ENCODE results near the gene SERPINF2.

The SERPINF2 gene

GRCh38 chr17:1724351-1724868 lies 18.3 kb upstream of the SERPINF2 start, which contains the start of gene WDR81:
TSS of gene WDR81 (plus strand) at chr17:1724704. CDS start at chr17:1724960, 256 bp downstream.
- peaks cover 75% of the 10 kb centered on the region for H3K4me1 Mint-ChIP-seq (ENCODE audit: low read depth)
- H3K9me3 Mint-ChIP-seq: no peaks in the 10 kb centered on the region
- H3K4me3 Mint-ChIP-seq: peak within 1 kb of the TSS; percentile 88
- H3K27me3 Mint-ChIP-seq: no peaks in the 10 kb centered on the region
- intact Hi-C loops (cut with micrococcal nuclease): no loop called here
- H3K36me3 Mint-ChIP-seq (ENCODE audit: low read depth): peaks cover 47% of the 10 kb centered on the region
- H3K27ac Mint-ChIP-seq: peak within 1 kb of the TSS; percentile 88

GRCh38 chr17:1724869-1725641 lies 17.6 kb upstream of the SERPINF2 start:
- Mint-ChIP-seq H3K36me3 (ENCODE audit: low read depth) (peaks cover 53% of the 10 kb centered on the region), H3K27me3 (no peaks in the 10 kb centered on the region), H3K27ac (peak overlapping the region; percentile 88), H3K9me3 (no peaks in the 10 kb centered on the region), H3K4me1 (ENCODE audit: low read depth) (peaks cover 82% of the 10 kb centered on the region), H3K4me3 (peak overlapping the region; percentile 88)
- intact Hi-C loops (cut with micrococcal nuclease): loop anchor here (5.0 kb wide), 1 partner anchor 37 kb away; the partner anchor contains the start of gene SERPINF1

GRCh38 chr17:1725642-1726511 lies 16.8 kb upstream of the SERPINF2 start:
- intact Hi-C loops (cut with micrococcal nuclease): loop anchor here (5.0 kb wide), 1 partner anchor 36 kb away; the partner anchor contains the start of gene SERPINF1
- H3K4me1 Mint-ChIP-seq (ENCODE audit: low read depth): peaks cover 82% of the 10 kb centered on the region

GRCh38 chr17:1726626-1727257 lies 15.9 kb upstream of the SERPINF2 start:
- H3K36me3 Mint-ChIP-seq (ENCODE audit: low read depth): peaks cover 70% of the 10 kb centered on the region
- no peaks in the 10 kb centered on the region for H3K9me3 Mint-ChIP-seq
- no peaks in the 10 kb centered on the region for H3K27me3 Mint-ChIP-seq
- H3K4me1 Mint-ChIP-seq (ENCODE audit: low read depth): peaks cover 84% of the 10 kb centered on the region
- H3K27ac Mint-ChIP-seq: peak overlapping the region; percentile 46
- intact Hi-C loops (cut with micrococcal nuclease): loop anchor here (5.0 kb wide), 1 partner anchor 36 kb away; the partner anchor contains the start of gene SERPINF1
- H3K4me3 Mint-ChIP-seq: peak overlapping the region; percentile 88

More at GRCh38 chr17:1725642-1726511, 16.8 kb upstream of the SERPINF2 start:
- H3K4me3 Mint-ChIP-seq: peak overlapping the region; percentile 88
- peak overlapping the region; percentile 88 for H3K27ac Mint-ChIP-seq
- H3K36me3 Mint-ChIP-seq (ENCODE audit: low read depth): peaks cover 61% of the 10 kb centered on the region
- no peaks in the 10 kb centered on the region for H3K27me3 Mint-ChIP-seq
- H3K9me3 Mint-ChIP-seq: no peaks in the 10 kb centered on the region

- peak overlapping the region; percentile 86 for H3K27ac Mint-ChIP-seq
- H3K36me3 Mint-ChIP-seq (ENCODE audit: low read depth): peaks cover 76% of the 10 kb centered on the region
- H3K9me3 Mint-ChIP-seq: no peaks in the 10 kb centered on the region
- peaks cover 81% of the 10 kb centered on the region for H3K4me1 Mint-ChIP-seq (ENCODE audit: low read depth)
- peak overlapping the region; percentile 75 for H3K4me3 Mint-ChIP-seq
- intact Hi-C loops (cut with micrococcal nuclease): loop anchor here (5.0 kb wide), 1 partner anchor 35 kb away; the partner anchor contains the start of gene SERPINF1
- H3K27me3 Mint-ChIP-seq: no peaks in the 10 kb centered on the region
Observed at GRCh38 chr17:1727258-1727789, 15.3 kb upstream of the SERPINF2 start.

- peak overlapping the region; percentile 75 for H3K4me3 Mint-ChIP-seq
- H3K27me3 Mint-ChIP-seq: no peaks in the 10 kb centered on the region
- H3K36me3 Mint-ChIP-seq (ENCODE audit: low read depth): peaks cover 83% of the 10 kb centered on the region
- no peaks in the 10 kb centered on the region for H3K9me3 Mint-ChIP-seq
- H3K4me1 Mint-ChIP-seq (ENCODE audit: low read depth): peaks cover 81% of the 10 kb centered on the region
- intact Hi-C loops (cut with micrococcal nuclease): loop anchor here (5.0 kb wide), 1 partner anchor 34 kb away; the partner anchor contains the start of gene SERPINF1
- H3K27ac Mint-ChIP-seq: peak overlapping the region; percentile 86
Observed at GRCh38 chr17:1727876-1728630, 14.6 kb upstream of the SERPINF2 start.

GRCh38 chr17:1729966-1730325 lies 12.7 kb upstream of the SERPINF2 start:
- H3K4me3 Mint-ChIP-seq: peak overlapping the region; percentile 75
- no peaks in the 10 kb centered on the region for H3K27me3 Mint-ChIP-seq
- intact Hi-C loops (cut with micrococcal nuclease): loop anchor here (5.0 kb wide), 1 partner anchor 32 kb away; the partner anchor contains the start of gene SERPINF1
- H3K4me1 Mint-ChIP-seq (ENCODE audit: low read depth): peaks cover 89% of the 10 kb centered on the region
- H3K9me3 Mint-ChIP-seq: no peaks in the 10 kb centered on the region
- H3K27ac Mint-ChIP-seq: peak overlapping the region; percentile 86
- peaks cover 100% of the 10 kb centered on the region for H3K36me3 Mint-ChIP-seq (ENCODE audit: low read depth)

GRCh38 chr17:1730326-1731193 lies 12.1 kb upstream of the SERPINF2 start:
- peak overlapping the region; percentile 86 for H3K27ac Mint-ChIP-seq
- peaks cover 90% of the 10 kb centered on the region for H3K4me1 Mint-ChIP-seq (ENCODE audit: low read depth)
- H3K36me3 Mint-ChIP-seq (ENCODE audit: low read depth): peaks cover 100% of the 10 kb centered on the region
- no peaks in the 10 kb centered on the region for H3K9me3 Mint-ChIP-seq
- H3K27me3 Mint-ChIP-seq: no peaks in the 10 kb centered on the region
- H3K4me3 Mint-ChIP-seq: no peak overlapping the region
- intact Hi-C loops (cut with micrococcal nuclease): no loop called here

GRCh38 chr17:1731194-1731506 lies 11.5 kb upstream of the SERPINF2 start:
- Mint-ChIP-seq H3K27ac (peak overlapping the region; percentile 86), H3K4me1 (ENCODE audit: low read depth) (peaks cover 90% of the 10 kb centered on the region), H3K9me3 (no peaks in the 10 kb centered on the region), H3K4me3 (no peak overlapping the region), H3K27me3 (no peaks in the 10 kb centered on the region), H3K36me3 (ENCODE audit: low read depth) (peaks cover 100% of the 10 kb centered on the region)
- intact Hi-C loops (cut with micrococcal nuclease): no loop called here

- peaks cover 100% of the 10 kb centered on the region for H3K36me3 Mint-ChIP-seq (ENCODE audit: low read depth)
- no peaks in the 10 kb centered on the region for H3K9me3 Mint-ChIP-seq
- peak overlapping the region; percentile 51 for H3K27ac Mint-ChIP-seq
- no peaks in the 10 kb centered on the region for H3K27me3 Mint-ChIP-seq
- intact Hi-C loops (cut with micrococcal nuclease): no loop called here
- H3K4me1 Mint-ChIP-seq (ENCODE audit: low read depth): peaks cover 90% of the 10 kb centered on the region
- H3K4me3 Mint-ChIP-seq: no peak overlapping the region
Observed at GRCh38 chr17:1732241-1732832, 10.3 kb upstream of the SERPINF2 start.

- peaks cover 90% of the 10 kb centered on the region for H3K4me1 Mint-ChIP-seq (ENCODE audit: low read depth)
- H3K9me3 Mint-ChIP-seq: no peaks in the 10 kb centered on the region
- H3K27ac Mint-ChIP-seq: peak overlapping the region; percentile 51
- H3K4me3 Mint-ChIP-seq: no peak overlapping the region
- H3K36me3 Mint-ChIP-seq (ENCODE audit: low read depth): peaks cover 100% of the 10 kb centered on the region
- no peaks in the 10 kb centered on the region for H3K27me3 Mint-ChIP-seq
- intact Hi-C loops (cut with micrococcal nuclease): no loop called here
Observed at GRCh38 chr17:1732833-1733321, 9.8 kb upstream of the SERPINF2 start.

Data from dendritic cell treated with granulocyte-macrophage colony-stimulating factor and Interleukin-4, amounts not matched to agents 40 ng/mL and 50 ng/mL, for 4 days (primary cell).